ENCODE data around the gene XIRP1.

The XIRP1 gene

GRCh38 chr3:39185959-39186691 lies 6.3 kb downstream of the XIRP1 start:
- H3K27me3 ChIP-seq (ENCODE audit: control insufficient read depth, low read length): no peaks in the 10 kb centered on the region
- H3K4me2 ChIP-seq (ENCODE audit: low read length): no peak overlapping the region
- peaks cover 6% of the 10 kb centered on the region for H3K4me1 ChIP-seq (ENCODE audit: control insufficient read depth, low read length)
- no peaks in the 10 kb centered on the region for H3K9me2 ChIP-seq (replicated peaks; ENCODE audit: control insufficient read depth, low read length)
- H3K27ac ChIP-seq (ENCODE audit: low read depth, low read length): no peak overlapping the region
- no peaks in the 10 kb centered on the region for H4K20me1 ChIP-seq (ENCODE audit: control insufficient read depth, insufficient read depth, low read depth, low read length)
- no peak overlapping the region for H3K4me3 ChIP-seq (ENCODE audit: low read length)
- no peaks in the 10 kb centered on the region for H3K9me3 ChIP-seq (ENCODE audit: control insufficient read depth, insufficient read depth, low read length)
- peaks cover 13% of the 10 kb centered on the region for H3F3A ChIP-seq (ENCODE audit: control insufficient read depth, insufficient read depth)
- no peaks in the 10 kb centered on the region for H3K36me3 ChIP-seq (ENCODE audit: control insufficient read depth, low read length)
- H3K79me2 ChIP-seq (ENCODE audit: control insufficient read depth, low read length): no peaks in the 10 kb centered on the region
- no peak for TF ChIP-seq EZH2phosphoT487 (IDR thresholded peaks at IDR 0.05; ENCODE audit: borderline replicate concordance, low read length)
- no peak for TF ChIP-seq CTCF (IDR thresholded peaks at IDR 0.05; ENCODE audit: low read depth, low read length, poor library complexity, severe bottlenecking)

GRCh38 chr3:39185326-39185958 lies 7.0 kb downstream of the XIRP1 start:
- Histone ChIP-seq H3K9me3 (ENCODE audit: control insufficient read depth, insufficient read depth, low read length) (no peaks in the 10 kb centered on the region), H3K9me2 (replicated peaks; ENCODE audit: control insufficient read depth, low read length) (no peaks in the 10 kb centered on the region), H3K79me2 (ENCODE audit: control insufficient read depth, low read length) (no peaks in the 10 kb centered on the region), H3K27ac (ENCODE audit: low read depth, low read length) (no peak overlapping the region), H4K20me1 (ENCODE audit: control insufficient read depth, insufficient read depth, low read depth, low read length) (no peaks in the 10 kb centered on the region), H3K4me1 (ENCODE audit: control insufficient read depth, low read length) (peaks cover 11% of the 10 kb centered on the region), H3F3A (ENCODE audit: control insufficient read depth, insufficient read depth) (peaks cover 13% of the 10 kb centered on the region), H3K27me3 (ENCODE audit: control insufficient read depth, low read length) (no peaks in the 10 kb centered on the region), H3K4me2 (ENCODE audit: low read length) (no peak overlapping the region), H3K4me3 (ENCODE audit: low read length) (no peak overlapping the region), H3K36me3 (ENCODE audit: control insufficient read depth, low read length) (no peaks in the 10 kb centered on the region)
- TF ChIP-seq EZH2phosphoT487 (IDR thresholded peaks at IDR 0.05; ENCODE audit: borderline replicate concordance, low read length): no peak
- TF ChIP-seq CTCF (IDR thresholded peaks at IDR 0.05; ENCODE audit: low read depth, low read length, poor library complexity, severe bottlenecking): no peak

GRCh38 chr3:39184968-39185285 lies 7.5 kb downstream of the XIRP1 start:
- Histone ChIP-seq H3K27me3 (ENCODE audit: control insufficient read depth, low read length) (no peaks in the 10 kb centered on the region), H3K9me3 (ENCODE audit: control insufficient read depth, insufficient read depth, low read length) (no peaks in the 10 kb centered on the region), H3K9me2 (replicated peaks; ENCODE audit: control insufficient read depth, low read length) (no peaks in the 10 kb centered on the region), H3K4me2 (ENCODE audit: low read length) (no peak overlapping the region), H3F3A (ENCODE audit: control insufficient read depth, insufficient read depth) (peaks cover 13% of the 10 kb centered on the region), H3K4me3 (ENCODE audit: low read length) (no peak overlapping the region), H3K36me3 (ENCODE audit: control insufficient read depth, low read length) (no peaks in the 10 kb centered on the region), H3K27ac (ENCODE audit: low read depth, low read length) (no peak overlapping the region), H3K4me1 (ENCODE audit: control insufficient read depth, low read length) (peaks cover 15% of the 10 kb centered on the region), H4K20me1 (ENCODE audit: control insufficient read depth, insufficient read depth, low read depth, low read length) (no peaks in the 10 kb centered on the region), H3K79me2 (ENCODE audit: control insufficient read depth, low read length) (no peaks in the 10 kb centered on the region)
- TF ChIP-seq CTCF (IDR thresholded peaks at IDR 0.05; ENCODE audit: low read depth, low read length, poor library complexity, severe bottlenecking): no peak
- TF ChIP-seq EZH2phosphoT487 (IDR thresholded peaks at IDR 0.05; ENCODE audit: borderline replicate concordance, low read length): no peak

Measured in DOHH2 (cell line).